GM23338 (cell line): ENCODE data around the gene AGAP1. TPM values are rescaled to one million over a fixed set of nuclear protein-coding genes. Genes with fewer than 3 reads are reported as not detected.

ENCODE experiments used
- ATAC-seq: fragments of 200-7000 bp; cut with Tn5 transposase; 3 replicates; pipeline ENCODE4 v1.9.1; 2020
- DNase-seq: peaks from one replicate; pipeline ENCODE4 v3.0.0-alpha.2; 2015; ENCODE audit warnings: low spot score
- H2AFZ ChIP-seq: fragments of 200-600 bp; sonication (generic); 2 replicates; pipeline ENCODE4 v1.8.0; 2016; ENCODE audit warnings: antibody characterized with exemption, mild to moderate bottlenecking, moderate library complexity
- H3F3A ChIP-seq: fragments of 200-600 bp; sonication (generic); replicated peaks from 2 replicates; pipeline ENCODE4 v1.8.0; 2017; ENCODE audit warnings: antibody characterized with exemption, mixed run types, low read depth
- H3K27ac ChIP-seq: fragments of 200-600 bp; sonication (generic); 2 replicates; pipeline ENCODE4 v1.6.1; 2016; ENCODE audit warnings: low read depth
- H3K27me3 ChIP-seq: fragments of 200-600 bp; sonication (generic); 2 replicates; pipeline ENCODE4 v1.8.0; 2016; ENCODE audit warnings: mild to moderate bottlenecking, mixed run types, moderate library complexity; ENCODE audit not compliant: insufficient read depth
- H3K36me3 ChIP-seq: fragments of 200-600 bp; sonication (generic); 2 replicates; pipeline ENCODE4 v1.8.0; 2016; ENCODE audit warnings: mild to moderate bottlenecking; ENCODE audit not compliant: insufficient read depth
- H3K4me1 ChIP-seq: fragments of 200-600 bp; sonication (generic); 2 replicates; pipeline ENCODE4 v1.8.0; 2016; ENCODE audit warnings: mild to moderate bottlenecking, moderate library complexity; ENCODE audit not compliant: insufficient read depth
- H3K4me2 ChIP-seq: fragments of 200-600 bp; sonication (generic); 2 replicates; pipeline ENCODE4 v1.7.1; 2017; ENCODE audit warnings: mixed run types
- H3K4me3 ChIP-seq: fragments of 200-600 bp; sonication (generic); 2 replicates; pipeline ENCODE4 v1.6.1; 2016; ENCODE audit warnings: mixed run types
- H3K79me2 ChIP-seq: fragments of 200-600 bp; sonication (generic); replicated peaks from 2 replicates; pipeline ENCODE4 v1.8.0; 2017; ENCODE audit warnings: mild to moderate bottlenecking; ENCODE audit not compliant: insufficient read depth
- H3K9me2 ChIP-seq: fragments of 200-600 bp; sonication (generic); 2 replicates; pipeline ENCODE4 v1.8.0; 2017; ENCODE audit not compliant: insufficient read depth
- H4K20me1 ChIP-seq: fragments of 200-600 bp; sonication (generic); replicated peaks from 2 replicates; pipeline ENCODE4 v1.8.0; 2017; ENCODE audit warnings: mild to moderate bottlenecking; ENCODE audit not compliant: insufficient read depth
- H3K27ac Mint-ChIP-seq: 2 replicates; pipeline ENCODE4 v1.8.0; 2020; ENCODE audit warnings: inconsistent platforms, mild to moderate bottlenecking, moderate library complexity, mixed read lengths
- H3K27me3 Mint-ChIP-seq: 3 replicates; pipeline ENCODE4 v1.8.0; 2022; ENCODE audit warnings: low read depth, mild to moderate bottlenecking, moderate library complexity, mixed read lengths, inconsistent platforms; ENCODE audit not compliant: insufficient read depth, poor library complexity
- H3K36me3 Mint-ChIP-seq: 3 replicates; pipeline ENCODE4 v1.8.0; 2021; ENCODE audit warnings: low read depth, mild to moderate bottlenecking, inconsistent platforms, moderate library complexity, mixed read lengths
- H3K4me1 Mint-ChIP-seq: 3 replicates; pipeline ENCODE4 v1.8.0; 2020; ENCODE audit warnings: mild to moderate bottlenecking, inconsistent platforms, mixed read lengths
- H3K4me3 Mint-ChIP-seq: 3 replicates; pipeline ENCODE4 v1.8.0; 2021; ENCODE audit warnings: moderate library complexity, mild to moderate bottlenecking, inconsistent platforms, mixed read lengths
- H3K9me3 Mint-ChIP-seq: 3 replicates; pipeline ENCODE4 v1.8.0; 2020; ENCODE audit warnings: moderate library complexity, mild to moderate bottlenecking, inconsistent platforms, mixed read lengths
- CREB1 ChIP-seq: fragments of 250-450 bp; sonication (Bioruptor Pico); IDR thresholded peaks from 2 replicates; pipeline ENCODE4 v1.5.0; 2020; ENCODE audit warnings: low read depth, mild to moderate bottlenecking, moderate library complexity
- polyA plus RNA-seq: library from polyadenylated mRNA; unstranded; fragments of >200 nt; fragmentation: Nextera tagmentation; extraction: Ambion mirVana; gene quantifications from 2 replicates; pipeline ENCODE4 v1.2.1, GENCODE V29; 2016
- total RNA-seq: library from RNA; depleted of rRNA; stranded (reverse); fragments of >200 nt; shearing (Covaris generic); gene quantifications from 2 replicates; pipeline ENCODE4 v1.2.3, GENCODE V29; 2014
- TF ChIP-seq, protein P1 (sequence below): IDR thresholded peaks from one replicate; pipeline ENCODE4 v1.6.1; 2018; ENCODE audit warnings: antibody characterized with exemption; ENCODE audit not compliant: unreplicated experiment
- TF ChIP-seq, protein P2 (sequence below): fragments of 250-450 bp; sonication (Bioruptor Pico); IDR thresholded peaks from 2 replicates; pipeline ENCODE4 v1.5.0; 2020; ENCODE audit warnings: mild to moderate bottlenecking, moderate library complexity

The AGAP1 gene
- total and polyA plus RNA-seq, 2 experiments from 2014 or later: 13.3 to 27.9 TPM

DNA sequence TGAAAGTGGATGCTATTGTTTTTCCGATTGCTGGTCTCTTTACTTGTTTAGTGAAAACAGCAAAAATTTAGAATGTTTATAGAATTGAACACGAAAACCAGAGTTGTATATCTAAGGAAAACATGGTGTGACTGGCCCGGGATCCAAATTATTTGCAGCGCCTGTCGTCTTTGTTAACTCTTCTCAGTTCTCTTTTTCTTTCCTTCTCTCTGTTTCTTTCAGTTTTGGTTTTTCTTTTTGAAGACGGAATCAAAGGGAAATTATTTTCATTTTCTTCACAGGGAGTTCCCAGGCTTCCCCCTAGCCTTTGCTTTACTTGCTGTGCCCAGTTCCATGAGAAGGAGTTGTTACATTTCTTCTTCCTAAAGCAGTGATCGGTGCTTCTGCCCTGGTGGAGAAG is 76.0 kb downstream of the AGAP1 start:
- Histone ChIP-seq H3K27ac (0 out of 2 replicates have a peak overlapping the region, but pooled peaks have one; percentile 36), H2AFZ (no peak overlapping the region), H3K79me2 (peaks cover 93% of the 10 kb centered on the region), H3K9me2 (0 out of 2 replicates have a peak, but pooled peaks cover 4% of the 10 kb centered on the region), H3K4me3 (no peak overlapping the region), H4K20me1 (0 out of 2 replicates have a peak, but pooled peaks cover 3% of the 10 kb centered on the region), H3K36me3 (no peaks in the 10 kb centered on the region), H3K4me1 (peaks cover 21% of the 10 kb centered on the region), H3K4me2 (no peak overlapping the region), H3F3A (no peaks in the 10 kb centered on the region), H3K27me3 (no peaks in the 10 kb centered on the region)
- Mint-ChIP-seq H3K9me3 (peaks cover 8% of the 10 kb centered on the region), H3K27me3 (peaks cover 5% of the 10 kb centered on the region), H3K4me1 (peaks cover 45% of the 10 kb centered on the region), H3K4me3 (no peak overlapping the region), H3K27ac (peak overlapping the region; percentile 19; the same call in 1 of the 2 replicates), H3K36me3 (peaks cover 12% of the 10 kb centered on the region)
- DNase-seq: no peak
- no peak for ATAC-seq
- TF ChIP-seq, protein P1, sequence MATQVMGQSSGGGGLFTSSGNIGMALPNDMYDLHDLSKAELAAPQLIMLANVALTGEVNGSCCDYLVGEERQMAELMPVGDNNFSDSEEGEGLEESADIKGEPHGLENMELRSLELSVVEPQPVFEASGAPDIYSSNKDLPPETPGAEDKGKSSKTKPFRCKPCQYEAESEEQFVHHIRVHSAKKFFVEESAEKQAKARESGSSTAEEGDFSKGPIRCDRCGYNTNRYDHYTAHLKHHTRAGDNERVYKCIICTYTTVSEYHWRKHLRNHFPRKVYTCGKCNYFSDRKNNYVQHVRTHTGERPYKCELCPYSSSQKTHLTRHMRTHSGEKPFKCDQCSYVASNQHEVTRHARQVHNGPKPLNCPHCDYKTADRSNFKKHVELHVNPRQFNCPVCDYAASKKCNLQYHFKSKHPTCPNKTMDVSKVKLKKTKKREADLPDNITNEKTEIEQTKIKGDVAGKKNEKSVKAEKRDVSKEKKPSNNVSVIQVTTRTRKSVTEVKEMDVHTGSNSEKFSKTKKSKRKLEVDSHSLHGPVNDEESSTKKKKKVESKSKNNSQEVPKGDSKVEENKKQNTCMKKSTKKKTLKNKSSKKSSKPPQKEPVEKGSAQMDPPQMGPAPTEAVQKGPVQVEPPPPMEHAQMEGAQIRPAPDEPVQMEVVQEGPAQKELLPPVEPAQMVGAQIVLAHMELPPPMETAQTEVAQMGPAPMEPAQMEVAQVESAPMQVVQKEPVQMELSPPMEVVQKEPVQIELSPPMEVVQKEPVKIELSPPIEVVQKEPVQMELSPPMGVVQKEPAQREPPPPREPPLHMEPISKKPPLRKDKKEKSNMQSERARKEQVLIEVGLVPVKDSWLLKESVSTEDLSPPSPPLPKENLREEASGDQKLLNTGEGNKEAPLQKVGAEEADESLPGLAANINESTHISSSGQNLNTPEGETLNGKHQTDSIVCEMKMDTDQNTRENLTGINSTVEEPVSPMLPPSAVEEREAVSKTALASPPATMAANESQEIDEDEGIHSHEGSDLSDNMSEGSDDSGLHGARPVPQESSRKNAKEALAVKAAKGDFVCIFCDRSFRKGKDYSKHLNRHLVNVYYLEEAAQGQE: no peak
- TF ChIP-seq, protein P2, sequence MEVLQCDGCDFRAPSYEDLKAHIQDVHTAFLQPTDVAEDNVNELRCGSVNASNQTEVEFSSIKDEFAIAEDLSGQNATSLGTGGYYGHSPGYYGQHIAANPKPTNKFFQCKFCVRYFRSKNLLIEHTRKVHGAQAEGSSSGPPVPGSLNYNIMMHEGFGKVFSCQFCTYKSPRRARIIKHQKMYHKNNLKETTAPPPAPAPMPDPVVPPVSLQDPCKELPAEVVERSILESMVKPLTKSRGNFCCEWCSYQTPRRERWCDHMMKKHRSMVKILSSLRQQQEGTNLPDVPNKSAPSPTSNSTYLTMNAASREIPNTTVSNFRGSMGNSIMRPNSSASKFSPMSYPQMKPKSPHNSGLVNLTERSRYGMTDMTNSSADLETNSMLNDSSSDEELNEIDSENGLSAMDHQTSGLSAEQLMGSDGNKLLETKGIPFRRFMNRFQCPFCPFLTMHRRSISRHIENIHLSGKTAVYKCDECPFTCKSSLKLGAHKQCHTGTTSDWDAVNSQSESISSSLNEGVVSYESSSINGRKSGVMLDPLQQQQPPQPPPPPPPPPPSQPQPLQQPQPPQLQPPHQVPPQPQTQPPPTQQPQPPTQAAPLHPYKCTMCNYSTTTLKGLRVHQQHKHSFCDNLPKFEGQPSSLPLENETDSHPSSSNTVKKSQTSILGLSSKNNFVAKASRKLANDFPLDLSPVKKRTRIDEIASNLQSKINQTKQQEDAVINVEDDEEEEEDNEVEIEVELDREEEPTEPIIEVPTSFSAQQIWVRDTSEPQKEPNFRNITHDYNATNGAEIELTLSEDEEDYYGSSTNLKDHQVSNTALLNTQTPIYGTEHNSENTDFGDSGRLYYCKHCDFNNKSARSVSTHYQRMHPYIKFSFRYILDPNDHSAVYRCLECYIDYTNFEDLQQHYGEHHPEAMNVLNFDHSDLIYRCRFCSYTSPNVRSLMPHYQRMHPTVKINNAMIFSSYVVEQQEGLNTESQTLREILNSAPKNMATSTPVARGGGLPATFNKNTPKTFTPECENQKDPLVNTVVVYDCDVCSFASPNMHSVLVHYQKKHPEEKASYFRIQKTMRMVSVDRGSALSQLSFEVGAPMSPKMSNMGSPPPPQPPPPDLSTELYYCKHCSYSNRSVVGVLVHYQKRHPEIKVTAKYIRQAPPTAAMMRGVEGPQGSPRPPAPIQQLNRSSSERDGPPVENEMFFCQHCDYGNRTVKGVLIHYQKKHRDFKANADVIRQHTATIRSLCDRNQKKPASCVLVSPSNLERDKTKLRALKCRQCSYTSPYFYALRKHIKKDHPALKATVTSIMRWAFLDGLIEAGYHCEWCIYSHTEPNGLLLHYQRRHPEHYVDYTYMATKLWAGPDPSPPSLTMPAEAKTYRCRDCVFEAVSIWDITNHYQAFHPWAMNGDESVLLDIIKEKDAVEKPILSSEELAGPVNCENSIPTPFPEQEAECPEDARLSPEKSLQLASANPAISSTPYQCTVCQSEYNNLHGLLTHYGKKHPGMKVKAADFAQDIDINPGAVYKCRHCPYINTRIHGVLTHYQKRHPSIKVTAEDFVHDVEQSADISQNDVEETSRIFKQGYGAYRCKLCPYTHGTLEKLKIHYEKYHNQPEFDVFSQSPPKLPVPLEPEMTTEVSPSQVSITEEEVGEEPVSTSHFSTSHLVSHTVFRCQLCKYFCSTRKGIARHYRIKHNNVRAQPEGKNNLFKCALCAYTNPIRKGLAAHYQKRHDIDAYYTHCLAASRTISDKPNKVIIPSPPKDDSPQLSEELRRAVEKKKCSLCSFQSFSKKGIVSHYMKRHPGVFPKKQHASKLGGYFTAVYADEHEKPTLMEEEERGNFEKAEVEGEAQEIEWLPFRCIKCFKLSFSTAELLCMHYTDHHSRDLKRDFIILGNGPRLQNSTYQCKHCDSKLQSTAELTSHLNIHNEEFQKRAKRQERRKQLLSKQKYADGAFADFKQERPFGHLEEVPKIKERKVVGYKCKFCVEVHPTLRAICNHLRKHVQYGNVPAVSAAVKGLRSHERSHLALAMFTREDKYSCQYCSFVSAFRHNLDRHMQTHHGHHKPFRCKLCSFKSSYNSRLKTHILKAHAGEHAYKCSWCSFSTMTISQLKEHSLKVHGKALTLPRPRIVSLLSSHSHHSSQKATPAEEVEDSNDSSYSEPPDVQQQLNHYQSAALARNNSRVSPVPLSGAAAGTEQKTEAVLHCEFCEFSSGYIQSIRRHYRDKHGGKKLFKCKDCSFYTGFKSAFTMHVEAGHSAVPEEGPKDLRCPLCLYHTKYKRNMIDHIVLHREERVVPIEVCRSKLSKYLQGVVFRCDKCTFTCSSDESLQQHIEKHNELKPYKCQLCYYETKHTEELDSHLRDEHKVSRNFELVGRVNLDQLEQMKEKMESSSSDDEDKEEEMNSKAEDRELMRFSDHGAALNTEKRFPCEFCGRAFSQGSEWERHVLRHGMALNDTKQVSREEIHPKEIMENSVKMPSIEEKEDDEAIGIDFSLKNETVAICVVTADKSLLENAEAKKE (CRISPR knock-in tag): no peak
- TF ChIP-seq CREB1: no peak
